Measurements from ENCODE around the gene THEM4. TPM values are rescaled to one million over a fixed set of nuclear protein-coding genes. Genes with fewer than 3 reads are reported as not detected.

The THEM4 gene
- total and polyA plus RNA-seq, 2 experiments from 2014 or later: 20.2 to 24.8 TPM

- Histone ChIP-seq H3K4me3 (no peak overlapping the region), H3K27ac (no peak overlapping the region), H2AFZ (no peak overlapping the region), H3K4me1 (ENCODE audit: insufficient read depth) (no peaks in the 10 kb centered on the region), H3K9me3 (ENCODE audit: low read depth) (no peaks in the 10 kb centered on the region), H3K4me2 (no peak overlapping the region), H4K20me1 (ENCODE audit: insufficient read depth, poor library complexity, severe bottlenecking) (no peaks in the 10 kb centered on the region), H3K27me3 (no peaks in the 10 kb centered on the region), H3K36me3 (replicated peaks; ENCODE audit: insufficient read depth, low read depth) (no peaks in the 10 kb centered on the region), H3K79me2 (peaks cover 8% of the 10 kb centered on the region), H3K9me2 (replicated peaks; ENCODE audit: insufficient read depth) (no peaks in the 10 kb centered on the region)
- WGBS (ENCODE audit: low lambda C conversion rate, missing lambda C conversion rate): 98% methylated on average over 2 of the region's 2 CpGs
- TF ChIP-seq EZH2 (IDR thresholded peaks at IDR 0.05; ENCODE audit: borderline replicate concordance): no peak
- no peak for TF ChIP-seq EZH2phosphoT487 (IDR thresholded peaks at IDR 0.05; ENCODE audit: low read depth, severe bottlenecking, unreplicated experiment)
- no peak for TF ChIP-seq CTCF (IDR thresholded peaks at IDR 0.05; ENCODE audit: poor library complexity)
- no peak for DNase-seq (ENCODE audit: low spot score)
These were observed 17.1 kb downstream of the THEM4 start for GRCh38 chr1:151892190-151892589.

- H3K27ac ChIP-seq: no peak overlapping the region
- DNase-seq (ENCODE audit: low spot score): no peak
- H3K4me1 ChIP-seq (ENCODE audit: insufficient read depth): no peaks in the 10 kb centered on the region
- H3K27me3 ChIP-seq: no peaks in the 10 kb centered on the region
- peaks cover 5% of the 10 kb centered on the region for H3K79me2 ChIP-seq
- H2AFZ ChIP-seq: no peak overlapping the region
- no peaks in the 10 kb centered on the region for H3K9me3 ChIP-seq (ENCODE audit: low read depth)
- WGBS (ENCODE audit: low lambda C conversion rate, missing lambda C conversion rate): 74% methylated on average over 3 of the region's 3 CpGs
- no peak for TF ChIP-seq CTCF (IDR thresholded peaks at IDR 0.05; ENCODE audit: poor library complexity)
- TF ChIP-seq EZH2 (IDR thresholded peaks at IDR 0.05; ENCODE audit: borderline replicate concordance): no peak
- no peak for TF ChIP-seq EZH2phosphoT487 (IDR thresholded peaks at IDR 0.05; ENCODE audit: low read depth, severe bottlenecking, unreplicated experiment)
- no peak overlapping the region for H3K4me2 ChIP-seq
- H3K9me2 ChIP-seq (replicated peaks; ENCODE audit: insufficient read depth): no peaks in the 10 kb centered on the region
- no peak overlapping the region for H3K4me3 ChIP-seq
- no peaks in the 10 kb centered on the region for H4K20me1 ChIP-seq (ENCODE audit: insufficient read depth, poor library complexity, severe bottlenecking)
- H3K36me3 ChIP-seq (replicated peaks; ENCODE audit: insufficient read depth, low read depth): no peaks in the 10 kb centered on the region
These were observed 17.8 kb downstream of the THEM4 start for GRCh38 chr1:151891512-151891911.

GRCh38 chr1:151888972-151889570 lies 20.2 kb downstream of the THEM4 start:
- H4K20me1 ChIP-seq (ENCODE audit: insufficient read depth, poor library complexity, severe bottlenecking): no peaks in the 10 kb centered on the region
- no peak overlapping the region for H2AFZ ChIP-seq
- H3K79me2 ChIP-seq: no peaks in the 10 kb centered on the region
- H3K4me2 ChIP-seq: no peak overlapping the region
- no peak overlapping the region for H3K4me3 ChIP-seq
- no peaks in the 10 kb centered on the region for H3K36me3 ChIP-seq (replicated peaks; ENCODE audit: insufficient read depth, low read depth)
- no peaks in the 10 kb centered on the region for H3K9me3 ChIP-seq (ENCODE audit: low read depth)
- peak; percentile 30 for DNase-seq (ENCODE audit: low spot score)
- H3K4me1 ChIP-seq (ENCODE audit: insufficient read depth): no peaks in the 10 kb centered on the region
- H3K9me2 ChIP-seq (replicated peaks; ENCODE audit: insufficient read depth): no peaks in the 10 kb centered on the region
- H3K27ac ChIP-seq: no peak overlapping the region
- 82% methylated on average over 2 of the region's 2 CpGs for WGBS (ENCODE audit: low lambda C conversion rate, missing lambda C conversion rate)
- no peaks in the 10 kb centered on the region for H3K27me3 ChIP-seq
- peak; percentile 59 for TF ChIP-seq CTCF (IDR thresholded peaks at IDR 0.05; ENCODE audit: poor library complexity)
- no peak for TF ChIP-seq EZH2 (IDR thresholded peaks at IDR 0.05; ENCODE audit: borderline replicate concordance)

Measured in hepatocyte (in vitro differentiated cells).